Coronary artery (tissue), 2 donors: Measurements from ENCODE around the gene CDK6.

Experiments
- DNase-seq: peaks from one replicate; pipeline ENCODE4 v3.0.0-alpha.2; 2017; ENCODE audit warnings: low spot score
- H3K27ac ChIP-seq, 2 donors: fragments of 200-600 bp; sonication (generic); one replicate each; pipeline ENCODE4 v1.5.1; 2016 to 2019
- H3K4me3 ChIP-seq: fragments of 200-600 bp; sonication (generic); 2 replicates; pipeline ENCODE4 v1.5.1; 2016; ENCODE audit warnings: mild to moderate bottlenecking, moderate library complexity
- TF ChIP-seq, protein P1 (sequence below): fragments of 200-600 bp; sonication (generic); IDR thresholded peaks from one replicate; pipeline ENCODE4 v1.5.1; 2019; ENCODE audit warnings: antibody characterized with exemption

CDK6 gene

GRCh38 chr7:92813390-92814024 is 22.9 kb downstream of the CDK6 start:
- no peak overlapping the region for H3K4me3 ChIP-seq
- no peak for DNase-seq
- TF ChIP-seq, protein P1, sequence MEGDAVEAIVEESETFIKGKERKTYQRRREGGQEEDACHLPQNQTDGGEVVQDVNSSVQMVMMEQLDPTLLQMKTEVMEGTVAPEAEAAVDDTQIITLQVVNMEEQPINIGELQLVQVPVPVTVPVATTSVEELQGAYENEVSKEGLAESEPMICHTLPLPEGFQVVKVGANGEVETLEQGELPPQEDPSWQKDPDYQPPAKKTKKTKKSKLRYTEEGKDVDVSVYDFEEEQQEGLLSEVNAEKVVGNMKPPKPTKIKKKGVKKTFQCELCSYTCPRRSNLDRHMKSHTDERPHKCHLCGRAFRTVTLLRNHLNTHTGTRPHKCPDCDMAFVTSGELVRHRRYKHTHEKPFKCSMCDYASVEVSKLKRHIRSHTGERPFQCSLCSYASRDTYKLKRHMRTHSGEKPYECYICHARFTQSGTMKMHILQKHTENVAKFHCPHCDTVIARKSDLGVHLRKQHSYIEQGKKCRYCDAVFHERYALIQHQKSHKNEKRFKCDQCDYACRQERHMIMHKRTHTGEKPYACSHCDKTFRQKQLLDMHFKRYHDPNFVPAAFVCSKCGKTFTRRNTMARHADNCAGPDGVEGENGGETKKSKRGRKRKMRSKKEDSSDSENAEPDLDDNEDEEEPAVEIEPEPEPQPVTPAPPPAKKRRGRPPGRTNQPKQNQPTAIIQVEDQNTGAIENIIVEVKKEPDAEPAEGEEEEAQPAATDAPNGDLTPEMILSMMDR, result no peak

DNA sequence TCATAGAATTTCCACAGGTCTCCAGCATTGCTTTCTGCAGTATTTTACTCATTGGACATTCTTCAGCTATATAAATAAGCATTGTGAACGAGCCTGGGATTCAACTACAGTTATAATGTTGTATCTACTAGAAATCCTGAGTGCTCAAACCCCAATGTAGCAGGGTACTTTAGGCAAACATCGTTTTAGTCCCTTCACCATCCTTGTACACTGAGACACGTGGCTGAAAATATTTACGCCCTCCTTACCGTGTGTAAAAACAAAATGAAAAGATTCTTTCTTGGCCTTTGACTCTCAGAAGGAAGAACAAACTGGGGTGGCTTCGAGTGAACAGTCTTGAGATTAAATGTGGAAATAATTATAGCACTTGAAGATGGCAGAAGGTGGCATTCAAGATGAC is 25.2 kb downstream of the CDK6 start:
- TF ChIP-seq, protein P1, result no peak
- no peak for DNase-seq
- no peak overlapping the region for H3K4me3 ChIP-seq
- no peak overlapping the region for H3K27ac ChIP-seq

More at GRCh38 chr7:92813390-92814024, 22.9 kb downstream of the CDK6 start:
- no peak overlapping the region for H3K27ac ChIP-seq

DNA sequence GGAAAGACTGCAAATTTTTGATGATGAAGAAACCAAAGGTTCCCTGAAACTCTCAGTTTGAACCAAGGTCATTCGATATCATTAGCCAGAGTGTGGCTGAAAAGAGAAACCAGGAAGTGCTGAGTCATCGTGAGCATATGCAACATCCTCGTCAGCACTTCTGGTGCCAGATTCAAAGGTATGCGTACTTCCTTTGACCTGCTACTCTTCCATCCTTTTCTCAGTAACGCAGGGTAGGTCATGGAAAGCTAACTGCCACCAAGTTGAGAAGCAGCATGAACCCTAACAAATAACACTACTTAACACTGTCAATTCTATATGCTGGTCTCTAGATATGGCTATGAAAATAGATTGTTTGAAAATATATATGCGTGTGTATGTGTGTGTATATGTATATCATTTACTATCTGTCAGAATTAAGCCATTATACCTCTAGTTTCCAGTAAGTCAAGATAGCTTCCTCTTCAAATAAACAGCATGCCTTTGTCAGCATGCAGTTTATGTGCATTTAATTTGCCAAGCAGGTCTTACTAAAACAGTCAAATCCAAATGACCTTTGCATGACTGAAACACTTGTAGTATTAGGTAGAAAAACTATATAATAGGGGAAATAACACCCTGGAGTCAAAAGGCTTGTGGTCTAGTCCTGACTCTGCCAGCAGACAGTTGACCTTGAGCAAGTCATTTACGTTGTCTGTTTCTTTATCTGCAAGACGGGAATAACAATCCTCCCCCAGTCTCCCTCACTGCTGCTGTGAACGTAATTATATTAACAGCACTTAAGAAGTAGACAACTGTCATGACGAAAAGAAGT is 26.4 kb downstream of the CDK6 start:
- TF ChIP-seq, protein P1, result no peak
- DNase-seq, result no peak
- peak overlapping the region; percentile 33 for H3K4me3 ChIP-seq
- H3K27ac ChIP-seq, result peak overlapping the region in 1 of 2 donors; percentile 14

GRCh38 chr7:92809397-92809759 is 27.0 kb downstream of the CDK6 start:
- H3K4me3 ChIP-seq, result peak overlapping the region; percentile 33
- TF ChIP-seq, protein P1, result no peak
- H3K27ac ChIP-seq, result peak overlapping the region in 1 of 2 donors; percentile 33
- no peak for DNase-seq

GRCh38 chr7:92808635-92809034 is 27.7 kb downstream of the CDK6 start:
- DNase-seq, result no peak
- Histone ChIP-seq H3K27ac (no peak overlapping the region), H3K4me3 (no peak overlapping the region)
- TF ChIP-seq, protein P1, result no peak

- no peak for DNase-seq
- Histone ChIP-seq H3K4me3 (no peak overlapping the region), H3K27ac (no peak overlapping the region)
- TF ChIP-seq, protein P1, result no peak
Measured at GRCh38 chr7:92808006-92808405, 28.4 kb downstream of the CDK6 start.

DNA sequence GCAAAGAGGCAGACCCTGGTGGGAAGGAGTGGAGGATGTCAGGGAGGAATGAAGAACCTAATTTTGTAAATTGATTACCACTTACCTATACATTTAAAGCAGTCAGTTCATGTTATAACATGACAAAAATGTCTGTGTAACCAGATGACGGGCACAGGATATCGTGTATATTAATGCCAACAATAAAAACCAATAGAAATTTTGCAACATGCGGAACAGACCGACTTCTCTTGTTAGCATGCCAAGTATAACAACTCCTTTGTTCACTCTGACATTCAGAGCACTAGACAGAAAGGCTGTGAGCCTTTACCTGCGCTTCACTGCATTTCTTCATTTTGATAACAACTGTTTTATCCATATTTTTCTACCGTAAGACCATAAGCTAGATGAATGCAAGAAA is 29.9 kb downstream of the CDK6 start:
- no peak overlapping the region for H3K4me3 ChIP-seq
- TF ChIP-seq, protein P1, result no peak
- no peak for DNase-seq
- H3K27ac ChIP-seq, result no peak overlapping the region
